Fibroblast of skin of back (primary cell): ENCODE data around the gene PSME4.
"Not testable (repeated sequence)": the region's sequence is repeated elsewhere in the genome, so short reads cannot be mapped to it uniquely, and the experiment has no call there.

Source experiments
- DNase-seq: peaks from one replicate; pipeline ENCODE4 v3.0.0-alpha.2; 2013

Gene PSME4

DNA sequence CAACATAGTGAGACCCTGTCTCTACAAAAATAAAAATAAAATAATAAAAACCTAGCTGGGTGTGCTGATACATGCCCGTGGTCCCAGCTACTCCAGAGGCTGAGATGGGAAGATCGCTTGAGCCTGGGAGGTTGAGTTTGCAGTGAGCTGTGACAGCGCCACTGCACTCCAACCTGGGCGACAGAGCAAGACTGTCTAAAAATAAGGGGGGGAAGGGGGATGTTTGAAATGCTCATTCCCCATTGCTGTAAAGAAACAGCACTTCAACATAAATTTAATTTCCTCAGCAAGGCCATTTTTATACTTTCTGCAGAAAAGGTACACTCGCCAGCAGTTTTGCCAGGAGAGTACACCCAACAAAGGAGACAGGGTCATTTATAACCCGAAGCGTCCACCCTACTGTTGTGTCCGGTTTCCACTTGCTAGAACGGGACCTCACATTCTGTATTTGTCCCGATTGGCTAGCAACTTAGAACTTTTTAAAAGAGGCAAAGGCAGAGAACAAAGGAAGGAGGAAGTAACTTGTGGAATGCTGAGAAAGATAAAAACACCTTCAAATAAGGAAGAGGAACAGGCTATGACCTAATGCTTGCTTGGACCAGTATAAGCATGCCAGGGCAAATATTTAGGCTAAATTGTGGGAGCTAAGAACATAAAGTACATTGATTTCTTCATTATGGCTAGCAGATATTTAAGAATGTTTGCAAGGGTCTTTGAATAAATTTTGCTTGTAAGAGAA, 9.1 kb downstream of the PSME4 start:
- not testable (repeated sequence) for DNase-seq

- no peak for DNase-seq
Measured at GRCh38 chr2:53960476-53960875, 10.3 kb downstream of the PSME4 start.

- no peak for DNase-seq
Measured at GRCh38 chr2:53958443-53958842, 12.3 kb downstream of the PSME4 start.

DNA sequence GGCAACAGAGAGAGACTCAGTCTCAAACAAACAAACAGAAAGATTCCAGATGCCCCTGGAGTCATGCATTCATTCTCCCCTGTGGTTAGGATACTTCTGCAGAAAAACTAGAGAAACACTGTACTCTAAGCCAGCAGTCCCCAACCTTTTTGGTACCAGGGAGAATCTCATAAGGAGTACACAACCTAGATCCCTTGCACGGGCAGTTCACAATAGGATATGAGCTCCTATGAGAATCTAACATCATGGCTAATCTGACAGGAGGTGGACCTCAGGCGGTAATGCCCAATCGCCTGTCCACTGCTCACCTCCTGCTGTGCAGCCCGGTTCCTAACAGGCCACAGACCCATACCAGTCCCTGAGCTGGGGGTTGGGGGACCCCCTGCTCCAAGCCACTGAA, 18.3 kb downstream of the PSME4 start:
- DNase-seq, result no peak

DNA sequence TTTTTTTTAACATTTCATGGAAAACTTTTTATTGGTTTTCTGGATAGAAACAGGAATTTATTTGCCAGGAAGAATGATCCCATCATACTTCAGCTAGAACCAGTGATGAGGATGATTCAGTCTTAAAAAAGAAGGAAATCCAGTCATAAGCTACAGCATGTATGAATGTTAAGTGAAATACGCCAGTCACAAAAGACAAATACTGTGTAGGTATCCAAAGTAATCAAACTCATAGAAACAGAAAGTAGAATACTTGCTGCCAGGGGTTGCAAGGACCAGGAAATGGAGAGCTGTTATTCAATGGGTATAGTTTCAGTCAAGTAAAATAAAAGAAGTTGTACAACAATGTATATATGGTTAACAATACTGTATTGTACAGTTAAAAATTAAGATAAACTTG, 21.3 kb downstream of the PSME4 start:
- no peak for DNase-seq

DNA sequence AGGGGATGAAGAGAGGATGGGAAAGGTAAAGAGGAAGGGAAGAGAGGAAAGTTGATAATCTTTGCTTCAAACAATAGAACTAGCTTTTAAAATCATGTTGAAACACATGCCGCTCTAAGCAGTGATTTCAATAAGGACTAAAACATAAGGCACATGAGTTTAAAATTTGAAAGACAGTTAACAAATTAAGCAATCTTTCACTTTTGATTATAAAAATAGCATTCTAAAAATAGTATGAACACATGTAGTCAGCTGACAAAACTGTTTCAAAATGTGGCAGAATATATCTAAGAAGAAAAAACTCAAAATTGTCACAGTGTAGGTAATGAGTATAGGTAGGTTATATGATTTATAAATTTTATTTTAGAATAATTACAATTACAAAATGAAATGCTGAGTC, 25.3 kb downstream of the PSME4 start:
- no peak for DNase-seq

DNA sequence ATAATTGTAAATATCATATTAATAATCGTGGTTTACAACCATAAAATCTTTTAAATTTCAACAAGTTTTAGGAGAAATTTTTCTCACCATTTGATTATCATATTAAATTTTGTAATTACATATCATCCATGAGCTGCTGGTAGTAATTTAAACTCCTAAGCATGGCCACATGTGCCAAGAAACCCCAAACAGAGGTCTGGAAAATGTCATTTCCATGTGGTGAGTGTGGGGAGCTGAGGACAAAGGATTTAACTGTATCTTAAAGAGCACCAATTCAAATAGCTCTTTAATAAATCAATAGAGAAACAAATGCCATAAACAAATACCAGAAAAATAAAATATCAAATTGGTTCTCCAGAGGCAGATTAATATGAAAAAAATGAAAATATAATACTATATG, 26.3 kb downstream of the PSME4 start:
- no peak for DNase-seq

GRCh38 chr2:53942280-53942679, 28.5 kb downstream of the PSME4 start:
- no peak for DNase-seq

DNA sequence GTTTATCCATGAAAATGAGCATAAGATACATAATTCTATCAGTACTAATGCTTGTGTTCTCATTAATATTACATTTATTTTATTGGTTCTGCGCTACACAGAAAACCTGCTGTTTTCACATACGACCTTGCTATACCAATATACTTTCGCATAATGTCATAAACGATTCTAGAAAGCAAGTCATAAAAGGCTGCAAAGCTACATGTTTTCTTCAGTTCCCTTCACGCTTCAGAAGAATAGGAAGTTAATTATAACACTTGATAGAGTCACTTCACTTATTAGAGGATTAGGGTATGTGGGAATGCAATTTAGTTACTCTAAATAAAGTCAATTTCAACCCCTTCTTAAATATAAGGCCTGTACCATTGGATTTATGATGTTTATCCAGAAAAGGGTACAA, 29.0 kb downstream of the PSME4 start:
- DNase-seq, result no peak

GRCh38 chr2:53939656-53940055, 31.1 kb downstream of the PSME4 start:
- DNase-seq, result no peak

DNA sequence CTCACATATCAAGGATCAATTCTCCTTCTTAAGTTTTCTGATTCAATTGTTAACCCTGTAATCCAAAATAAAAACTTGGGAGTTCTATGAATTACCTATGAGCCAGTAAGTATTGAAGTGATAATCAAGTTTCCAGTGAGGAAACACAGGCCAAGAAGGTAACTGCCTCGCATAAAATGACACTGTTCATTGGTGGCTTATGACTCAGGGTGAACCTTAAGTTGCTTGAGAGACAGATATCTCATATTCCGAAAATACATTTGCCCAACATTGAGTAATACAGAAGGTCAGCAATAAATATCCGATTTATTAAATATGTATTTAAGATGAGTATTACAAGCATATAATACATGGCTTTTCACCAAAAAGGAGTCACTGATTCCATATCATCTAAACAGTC, 31.9 kb downstream of the PSME4 start:
- no peak for DNase-seq

DNA sequence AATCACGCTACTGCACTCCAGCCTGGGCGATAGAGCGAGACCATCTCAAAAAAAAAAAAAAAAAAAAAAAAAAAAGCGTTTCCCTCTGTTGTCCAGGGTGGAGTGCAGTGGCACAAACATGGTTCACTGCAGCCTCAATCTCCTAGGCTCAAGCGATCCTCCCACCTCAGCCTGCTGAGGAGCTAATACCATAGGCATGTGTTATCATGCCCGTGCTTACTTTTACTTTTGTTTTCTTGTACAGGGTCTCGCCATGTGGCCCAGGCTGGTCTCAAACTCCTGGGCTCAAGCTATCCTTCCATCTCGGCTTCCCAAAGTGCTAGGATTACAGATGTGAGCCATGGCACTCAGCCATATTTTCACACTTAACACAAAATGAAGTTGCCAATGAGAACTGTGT, 37.5 kb downstream of the PSME4 start:
- no peak for DNase-seq

- not testable (repeated sequence) for DNase-seq
Measured at GRCh38 chr2:53926321-53926720, 44.5 kb downstream of the PSME4 start.

- DNase-seq, result peak; percentile 16
Measured at GRCh38 chr2:53913721-53914120, 57.1 kb downstream of the PSME4 start.

DNA sequence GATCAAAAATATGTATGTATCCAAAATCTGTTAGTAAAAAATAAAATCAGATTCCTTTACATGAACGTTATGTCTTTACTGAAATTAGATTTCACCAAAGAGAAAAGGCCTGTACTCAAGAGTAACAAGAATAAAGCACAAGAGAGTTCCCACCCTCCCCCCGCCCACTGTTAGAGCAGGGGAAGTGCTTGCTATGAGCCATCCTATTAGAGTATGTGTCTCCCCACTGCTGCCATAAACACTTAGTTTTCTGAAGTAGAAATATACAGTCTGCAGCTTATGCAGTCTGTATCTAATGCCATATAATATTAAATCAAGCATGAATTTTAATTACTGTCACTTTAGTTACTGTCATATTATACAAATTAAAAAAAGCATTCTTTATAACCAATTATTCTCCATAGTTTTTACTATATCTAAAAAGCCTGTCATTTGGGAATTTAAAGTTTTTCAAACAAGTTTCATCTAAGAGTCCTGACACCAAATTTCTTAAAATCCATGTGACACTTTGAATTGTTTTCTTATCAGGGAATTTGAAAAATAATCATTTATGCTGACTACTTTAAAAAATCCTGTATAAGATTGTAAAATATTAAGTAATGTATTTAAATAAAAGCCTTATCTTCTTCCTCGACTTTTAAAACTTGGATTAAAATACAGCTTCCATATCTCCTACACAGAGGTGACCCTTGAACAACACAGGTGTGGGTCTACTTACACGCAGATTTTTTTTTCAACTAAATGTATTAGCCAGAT, 59.2 kb downstream of the PSME4 start:
- no peak for DNase-seq

DNA sequence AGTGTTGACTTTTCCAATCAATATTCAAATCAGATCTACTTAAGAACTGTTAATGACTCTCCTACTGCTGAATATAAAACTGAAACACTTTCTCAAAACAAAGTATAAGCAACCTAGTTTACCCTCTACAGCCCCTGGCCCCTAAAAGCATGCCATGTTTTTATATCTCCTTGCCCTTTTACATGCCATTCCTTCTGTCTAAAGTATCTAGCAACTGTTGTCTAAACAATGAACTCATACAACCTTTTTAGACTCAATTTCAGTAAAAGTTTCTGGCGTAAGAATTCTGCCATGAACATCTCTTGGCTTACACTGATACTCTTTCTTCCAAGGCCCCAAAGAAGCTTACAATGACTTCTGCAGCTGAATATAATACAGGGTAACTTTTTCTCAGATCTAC, 63.2 kb downstream of the PSME4 start:
- no peak for DNase-seq

DNA sequence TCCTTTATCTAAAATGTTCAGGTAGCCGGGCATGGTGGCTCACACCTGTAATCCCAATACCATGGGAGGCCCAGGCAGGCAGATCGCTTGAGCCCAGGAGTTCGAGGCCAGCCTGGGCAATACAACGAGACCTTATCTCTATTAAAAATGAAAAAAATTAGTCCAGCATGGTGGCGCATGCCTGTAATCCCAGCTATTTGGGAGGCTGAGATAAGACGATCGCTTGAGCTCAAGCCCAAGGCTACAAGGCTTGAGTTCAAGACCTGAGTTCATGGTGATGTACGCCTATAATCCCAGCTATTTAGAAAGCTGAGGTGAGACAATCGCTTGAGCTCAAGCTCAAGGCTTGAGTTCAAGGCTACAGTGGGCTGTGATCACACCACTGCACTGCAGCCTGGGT, 65.4 kb downstream of the PSME4 start:
- no peak for DNase-seq

DNA sequence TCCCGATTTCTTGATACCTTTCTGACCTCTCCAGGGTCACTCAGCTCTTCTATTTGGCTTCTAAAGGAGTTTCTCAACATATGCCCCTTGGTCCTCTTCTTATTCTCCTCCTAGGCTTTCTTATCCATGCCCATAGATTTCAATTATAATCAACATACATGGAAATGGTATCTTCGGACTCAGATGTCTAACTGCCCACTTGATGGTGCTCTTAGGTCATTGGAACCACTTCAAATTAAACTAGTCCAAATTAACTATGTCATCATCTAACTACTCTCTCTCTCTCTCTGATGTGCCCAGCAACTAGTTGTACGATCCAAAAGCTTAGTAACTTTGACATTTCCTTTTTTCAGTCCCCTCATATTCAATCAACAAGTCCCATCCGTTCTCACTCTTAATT, 67.8 kb downstream of the PSME4 start:
- no peak for DNase-seq

DNA sequence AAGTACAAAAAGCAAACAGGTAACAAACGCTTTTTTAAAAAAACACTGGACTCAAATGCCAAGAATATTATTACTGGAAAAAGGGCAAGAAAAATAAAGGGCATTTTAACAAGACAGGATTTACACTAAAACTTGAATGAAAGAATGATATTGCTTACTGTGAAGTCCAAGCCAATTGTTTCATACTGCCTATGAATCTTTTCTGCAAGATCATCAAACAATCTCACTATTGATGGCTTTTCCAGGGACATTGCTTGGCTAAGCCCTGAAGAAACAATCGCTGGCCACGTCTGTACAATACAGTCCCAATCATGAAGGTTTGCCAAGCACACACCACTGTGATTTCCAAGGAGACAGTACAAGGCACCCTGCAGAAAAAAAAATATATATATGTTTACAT, 69.6 kb downstream of the PSME4 start:
- no peak for DNase-seq

GRCh38 chr2:53896864-53897263, 73.9 kb downstream of the PSME4 start:
- peak; percentile 44 for DNase-seq

GRCh38 chr2:53886406-53887280, 84.2 kb downstream of the PSME4 start:
- DNase-seq, result no peak

GRCh38 chr2:53884883-53885282, 85.9 kb downstream of the PSME4 start:
- DNase-seq, result no peak

DNA sequence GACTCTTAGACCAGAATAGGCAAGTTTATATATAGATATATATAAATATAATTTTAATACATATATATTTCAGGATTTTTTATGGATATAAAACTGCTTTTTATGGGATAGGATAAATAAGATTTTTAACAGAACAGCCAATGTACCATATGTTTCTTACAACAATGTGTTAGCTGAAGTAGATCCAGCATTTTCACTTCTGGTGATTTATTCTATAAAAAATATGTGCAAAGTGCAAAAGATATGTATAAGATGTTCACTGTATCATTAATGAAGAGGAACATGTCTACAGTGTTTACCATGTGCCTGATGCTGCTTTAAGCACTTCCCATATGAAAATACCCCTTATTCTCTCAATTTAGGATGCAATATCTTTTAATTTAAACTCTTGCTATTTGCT, 88.8 kb downstream of the PSME4 start:
- no peak for DNase-seq
